Subcutaneous abdominal adipose tissue (tissue), 5 donors: ENCODE data around the gene PFAS.

Experiments used
- H3K27ac ChIP-seq: one replicate; pipeline ENCODE4 v1.7.0; 2013; ENCODE audit warnings: low read depth, mild to moderate bottlenecking, inconsistent platforms, low read length, moderate library complexity
- H3K27me3 ChIP-seq, 5 donors: one replicate each; pipeline ENCODE4 v1.7.0; 2013; ENCODE audit warnings: low read length in 5 of 5, inconsistent platforms in 1 of 5; ENCODE audit not compliant: control insufficient read depth in 5 of 5, insufficient read depth in 4 of 5
- H3K36me3 ChIP-seq, 5 donors: one replicate each; pipeline ENCODE4 v1.7.0; 2013; ENCODE audit warnings: low read length in 5 of 5; ENCODE audit not compliant: control insufficient read depth in 5 of 5, insufficient read depth in 5 of 5
- H3K4me1 ChIP-seq, 5 donors: one replicate each; pipeline ENCODE4 v1.7.0; 2013; ENCODE audit warnings: low read length in 5 of 5, mild to moderate bottlenecking in 3 of 5, moderate library complexity in 1 of 5; ENCODE audit not compliant: control insufficient read depth in 5 of 5, insufficient read depth in 5 of 5
- H3K4me3 ChIP-seq, 5 donors: one replicate each; pipeline ENCODE4 v1.7.0; 2013; ENCODE audit warnings: low read length in 5 of 5, low read depth in 1 of 5
- H3K9ac ChIP-seq, 5 donors: one replicate each; pipeline ENCODE4 v1.7.0; 2013; ENCODE audit warnings: low read length in 5 of 5, mild to moderate bottlenecking in 4 of 5, moderate library complexity in 3 of 5
- H3K9me3 ChIP-seq, 5 donors: one replicate each; pipeline ENCODE4 v1.7.0; 2013; ENCODE audit warnings: low read length in 5 of 5; ENCODE audit not compliant: control insufficient read depth in 5 of 5
- donor health status: healthy.
- donor health status: healthy.
- donor health status: healthy.
- donor health status: healthy.
- donor health status: healthy.

The PFAS gene

GRCh38 chr17:8285270-8286181, 36.4 kb downstream of the PFAS start:
- peak overlapping the region; percentile 16 for H3K27ac ChIP-seq
- no peak overlapping the region for H3K4me3 ChIP-seq
- H3K36me3 ChIP-seq, result peaks cover 0 to 5% (median 0%) of the 10 kb centered on the region in 5 donors
- no peaks in the 10 kb centered on the region for H3K27me3 ChIP-seq
- H3K4me1 ChIP-seq, result peaks cover 3 to 43% (median 40%) of the 10 kb centered on the region in 5 donors
- no peak overlapping the region for H3K9ac ChIP-seq
- no peaks in the 10 kb centered on the region for H3K9me3 ChIP-seq

- peaks cover 3 to 43% (median 37%) of the 10 kb centered on the region in 5 donors for H3K4me1 ChIP-seq
- H3K27ac ChIP-seq, result peak overlapping the region; percentile 92
- H3K27me3 ChIP-seq, result no peaks in the 10 kb centered on the region
- H3K9me3 ChIP-seq, result no peaks in the 10 kb centered on the region
- peak overlapping the region; percentile 86 to 96 (median 93) for H3K4me3 ChIP-seq
- peak overlapping the region in 4 of 5 donors; percentile 88 to 93 (median 90) for H3K9ac ChIP-seq
- peaks cover 0 to 8% (median 0%) of the 10 kb centered on the region in 5 donors for H3K36me3 ChIP-seq
Measured at GRCh38 chr17:8287651-8288335, 38.7 kb downstream of the PFAS start.

GRCh38 chr17:8288336-8289102, 39.4 kb downstream of the PFAS start, which contains the start of gene RANGRF:
Gene RANGRF (plus strand): TSS chr17:8288670. CDS start chr17:8288789, 119 bp downstream.
- Histone ChIP-seq H3K9ac (peak within 1 kb of the TSS; percentile 73 to 93 (median 89)), H3K4me3 (peak within 1 kb of the TSS; percentile 86 to 96 (median 93)), H3K36me3 (peaks cover 0 to 8% (median 0%) of the 10 kb centered on the region in 5 donors), H3K4me1 (peaks cover 3 to 49% (median 42%) of the 10 kb centered on the region in 5 donors), H3K27ac (peak within 1 kb of the TSS; percentile 92), H3K9me3 (no peaks in the 10 kb centered on the region), H3K27me3 (no peaks in the 10 kb centered on the region)

GRCh38 chr17:8289103-8289397, 40.0 kb downstream of the PFAS start:
- peak overlapping the region; percentile 73 to 93 (median 89) for H3K9ac ChIP-seq
- H3K4me1 ChIP-seq, result peaks cover 3 to 49% (median 43%) of the 10 kb centered on the region in 5 donors
- H3K27ac ChIP-seq, result peak overlapping the region; percentile 92
- H3K27me3 ChIP-seq, result no peaks in the 10 kb centered on the region
- H3K36me3 ChIP-seq, result peaks cover 0 to 8% (median 0%) of the 10 kb centered on the region in 5 donors
- no peaks in the 10 kb centered on the region for H3K9me3 ChIP-seq
- peak overlapping the region; percentile 79 to 96 (median 89) for H3K4me3 ChIP-seq

DNA sequence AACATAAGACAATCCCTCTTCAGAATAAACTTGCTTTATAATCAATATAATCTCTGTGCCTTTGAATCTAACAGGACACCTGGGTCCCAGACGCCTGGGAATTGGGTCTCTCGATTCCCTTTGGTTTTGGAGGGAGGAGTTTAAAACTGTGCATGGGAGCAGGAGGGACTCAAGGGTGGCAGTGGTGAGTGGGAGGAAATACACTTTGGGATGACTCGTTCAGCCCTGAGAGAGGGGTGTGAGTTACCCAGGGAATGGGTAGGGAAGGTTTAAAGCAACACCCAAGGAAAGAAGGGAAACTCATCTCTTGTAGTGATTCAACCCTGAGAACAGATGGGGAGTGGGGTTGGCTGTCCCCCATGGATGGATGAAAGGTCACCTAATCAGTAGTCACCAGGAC, 41.0 kb downstream of the PFAS start:
- Histone ChIP-seq H3K9ac (no peak overlapping the region), H3K27me3 (no peaks in the 10 kb centered on the region), H3K4me1 (peaks cover 7 to 56% (median 47%) of the 10 kb centered on the region in 5 donors), H3K27ac (no peak overlapping the region), H3K9me3 (no peaks in the 10 kb centered on the region), H3K36me3 (peaks cover 0 to 8% (median 0%) of the 10 kb centered on the region in 5 donors), H3K4me3 (no peak overlapping the region)

DNA sequence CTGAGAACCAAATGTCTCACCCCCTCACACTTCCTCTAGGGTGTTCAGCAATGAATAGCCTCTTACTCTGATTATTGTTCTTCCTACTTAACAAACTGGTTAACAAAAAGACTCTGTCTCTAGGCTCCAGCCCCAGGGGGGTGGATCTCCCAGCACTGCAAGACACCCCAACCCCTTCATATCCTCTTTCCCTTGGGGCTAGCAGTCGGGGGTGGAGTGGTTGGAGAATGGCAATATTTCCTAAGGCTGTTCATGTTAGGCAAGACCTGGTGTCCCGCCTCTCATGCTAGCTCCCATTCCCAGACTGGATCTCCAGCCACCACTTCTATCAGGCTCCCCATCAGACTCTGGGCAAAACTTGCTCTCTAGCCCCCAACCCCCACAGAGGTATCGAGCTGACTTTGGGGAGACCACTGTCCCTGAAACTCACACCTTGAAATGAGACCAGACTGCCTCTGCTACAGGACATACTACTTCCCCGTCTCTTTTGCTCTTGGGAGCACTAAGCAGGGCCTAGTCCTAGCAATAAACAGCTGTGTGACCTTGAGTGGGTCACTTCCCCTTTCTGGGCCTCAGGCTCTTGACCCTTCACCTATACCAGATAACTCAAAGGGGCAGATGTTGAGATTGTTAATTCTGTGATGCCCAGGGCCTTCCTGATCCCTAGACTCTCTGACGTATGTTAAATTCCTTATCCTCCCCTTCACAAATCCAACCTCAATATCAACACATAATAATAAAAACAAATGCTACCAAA, 43.7 kb downstream of the PFAS start:
- H3K27ac ChIP-seq, result peak overlapping the region; percentile 24

DNA sequence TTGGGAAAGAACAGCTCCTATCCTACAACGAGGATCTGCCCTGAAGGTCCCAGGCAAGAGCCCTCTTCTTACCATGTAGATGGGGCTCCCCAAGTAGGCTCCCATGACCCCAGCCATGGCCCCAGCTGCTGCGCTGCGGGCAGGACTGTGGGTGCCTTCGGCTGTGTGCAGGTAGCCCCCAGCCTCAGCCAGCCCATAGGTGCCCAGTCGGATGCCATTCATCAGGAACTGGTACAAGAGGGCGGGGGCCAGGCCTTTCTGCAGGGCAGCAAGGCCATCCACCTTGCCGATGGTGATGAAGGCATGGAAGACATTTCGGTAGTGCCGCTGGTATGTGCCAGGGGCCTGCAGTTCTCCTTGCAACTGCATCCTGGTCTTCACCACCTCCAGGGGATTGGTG, 45.3 kb downstream of the PFAS start:
- Histone ChIP-seq H3K27ac (peak overlapping the region; percentile 87), H3K4me3 (peak overlapping the region in 2 of 5 donors; percentile 76 to 80), H3K4me1 (peaks cover 5 to 34% (median 24%) of the 10 kb centered on the region in 5 donors), H3K9ac (peak overlapping the region in 1 of 5 donors; percentile 86), H3K9me3 (no peaks in the 10 kb centered on the region), H3K36me3 (peaks cover 0 to 8% (median 0%) of the 10 kb centered on the region in 5 donors), H3K27me3 (no peaks in the 10 kb centered on the region)

More for the DNA sequence above, 43.7 kb downstream of the PFAS start:
- Histone ChIP-seq H3K9ac (peak overlapping the region in 1 of 5 donors; percentile 38), H3K27me3 (no peaks in the 10 kb centered on the region), H3K9me3 (no peaks in the 10 kb centered on the region), H3K4me3 (no peak overlapping the region), H3K36me3 (peaks cover 0 to 8% (median 0%) of the 10 kb centered on the region in 5 donors), H3K4me1 (peaks cover 7 to 49% (median 37%) of the 10 kb centered on the region in 5 donors)

GRCh38 chr17:8294814-8295316, 45.8 kb downstream of the PFAS start:
- Histone ChIP-seq H3K9ac (peak overlapping the region; percentile 58 to 86 (median 71)), H3K27me3 (no peaks in the 10 kb centered on the region), H3K9me3 (no peaks in the 10 kb centered on the region), H3K27ac (peak overlapping the region; percentile 87), H3K4me1 (peaks cover 4 to 29% (median 19%) of the 10 kb centered on the region in 5 donors), H3K4me3 (peak overlapping the region; percentile 71 to 82 (median 76)), H3K36me3 (peaks cover 0 to 8% (median 0%) of the 10 kb centered on the region in 5 donors)

- no peaks in the 10 kb centered on the region for H3K9me3 ChIP-seq
- no peak overlapping the region for H3K9ac ChIP-seq
- peak overlapping the region; percentile 37 for H3K27ac ChIP-seq
- no peak overlapping the region for H3K4me3 ChIP-seq
- no peaks in the 10 kb centered on the region for H3K36me3 ChIP-seq
- no peaks in the 10 kb centered on the region for H3K27me3 ChIP-seq
- peaks cover 0 to 7% (median 0%) of the 10 kb centered on the region in 5 donors for H3K4me1 ChIP-seq
Measured at GRCh38 chr17:8300226-8300625, 51.1 kb downstream of the PFAS start.
